K562 (cell line): ENCODE results near the gene MED15. TPM values are rescaled to one million over a fixed set of nuclear protein-coding genes. Genes with fewer than 3 reads are reported as not detected.
A peak's percentile ranks its signal among the peaks of the same experiment; 100 is the strongest.

Experiments
- MTA3 ChIP-seq: fragments of 450-650 bp; formaldehyde crosslinking; IDR thresholded peaks from 2 replicates; pipeline ENCODE4 v1.6.1; 2017; ENCODE audit warnings: mild to moderate bottlenecking, borderline replicate concordance
- SETDB1 ChIP-seq: IDR thresholded peaks from one replicate; pipeline ENCODE4 v1.6.1; 2012; ENCODE audit warnings: low read length, control low read depth, inconsistent platforms
- SLC30A9 ChIP-seq: fragments of 250-450 bp; sonication (Bioruptor Pico); IDR thresholded peaks from 2 replicates; pipeline ENCODE4 v1.8.0; 2022; ENCODE audit warnings: mild to moderate bottlenecking, moderate library complexity
- STAG1 ChIP-seq: sonication (generic); formaldehyde crosslinking; IDR thresholded peaks from 2 replicates; pipeline ENCODE4 v1.5.0; 2020; ENCODE audit warnings: missing genetic modification reagents, borderline replicate concordance
- ZNF274 ChIP-seq: IDR thresholded peaks from 2 replicates; pipeline ENCODE4 v1.6.1; 2011; ENCODE audit warnings: low read depth, mild to moderate bottlenecking, low read length, moderate library complexity, borderline replicate concordance
- ZNF507 ChIP-seq: conservative IDR thresholded peaks from 2 replicates; pipeline ENCODE4 v1.6.1; 2017; ENCODE audit warnings: missing genetic modification characterization, missing compliant biosample characterization
- polyA plus RNA-seq, 8 experiments: library from polyadenylated mRNA; depleted of rRNA in 4 of 8; stranded (reverse) in 5 of 8; unstranded in 3 of 8; fragments of >200 nt; fragmentation: Nextera tagmentation in 2 of 8; fragmentation: Illumina TruSeq in 1 of 8; extraction: Ambion mirVana in 2 of 8; extraction: Trizol in 1 of 8; gene quantifications; 2 replicates each; pipeline versions ENCODE4 v1.2.1 to v1.2.3, GENCODE V29; 2011 to 2014; ENCODE audit warnings: inconsistent platforms in 1 of 8, missing spikeins in 1 of 8
- total RNA-seq, 7 experiments: library from RNA; depleted of rRNA in 6 of 7; stranded (reverse); fragments of >200 nt in 6 of 7; fragmentation: Illumina TruSeq in 2 of 7; extraction: Trizol in 2 of 7; gene quantifications; 2 replicates each; pipeline versions ENCODE4 v1.2.1 to v1.2.3, GENCODE V29; 2011 to 2021; ENCODE audit warnings: low replicate concordance in 1 of 7
- TF ChIP-seq, protein P1 (sequence below): fragments of 450-650 bp; IDR thresholded peaks from 2 replicates; pipeline ENCODE4 v1.6.1; 2016; ENCODE audit warnings: missing biosample characterization, missing genetic modification characterization
- TF ChIP-seq, protein P2 (sequence below): sonication (generic); formaldehyde crosslinking; IDR thresholded peaks from 2 replicates; pipeline ENCODE4 v1.9.0; 2022; ENCODE audit warnings: mild to moderate bottlenecking, missing genetic modification reagents
- TF ChIP-seq, protein P3 (sequence below): fragments of 450-650 bp; formaldehyde crosslinking; IDR thresholded peaks from 2 replicates; pipeline ENCODE4 v1.4.0; 2020; ENCODE audit warnings: mild to moderate bottlenecking, moderate library complexity
- TF ChIP-seq, protein P4 (sequence below), 2 experiments: fragments of 200-800 bp in 1 of 2; sonication (Bioruptor generic) in 1 of 2; sonication (generic) in 1 of 2; formaldehyde crosslinking in 1 of 2; IDR thresholded peaks in 1 of 2; conservative IDR thresholded peaks in 1 of 2; 2 replicates each; pipeline versions ENCODE4 v1.5.0 to v1.6.1; 2016 to 2020; ENCODE audit warnings: missing compliant biosample characterization in 1 of 2, missing genetic modification characterization in 1 of 2, missing genetic modification reagents in 1 of 2
- TF ChIP-seq, protein P5 (sequence below): sonication (generic); formaldehyde crosslinking; IDR thresholded peaks from 2 replicates; pipeline ENCODE4 v1.8.0; 2022; ENCODE audit warnings: mild to moderate bottlenecking, missing genetic modification reagents

The MED15 gene
- total and polyA plus RNA-seq, 9 of the 15 experiments (the other 6 are each of a cell fraction or from before 2014, with no cell fraction given), result 4.0 to 271 (median 60.1) TPM

DNA sequence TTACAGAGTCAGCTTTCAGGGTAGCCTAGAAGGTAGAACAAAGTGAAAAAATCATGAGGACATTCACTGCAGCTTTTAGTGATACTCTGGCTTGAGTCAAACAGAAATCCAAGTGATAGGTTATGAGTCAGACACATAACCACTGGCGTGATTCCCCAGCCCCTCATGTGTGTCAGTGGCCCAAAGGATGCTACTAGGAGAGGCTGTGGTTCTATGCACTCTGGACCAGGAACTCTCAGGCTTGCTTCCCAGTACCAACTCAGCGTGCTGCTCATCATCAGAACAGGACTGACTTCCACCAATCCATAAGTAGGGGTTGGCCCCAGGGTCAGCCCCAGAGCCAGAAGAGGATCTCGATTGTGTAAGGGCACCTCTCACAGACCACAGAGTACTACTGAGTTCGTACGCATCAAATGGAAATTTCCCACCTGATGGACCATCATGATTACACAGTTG is 116.8 kb downstream of the MED15 start (continued):
- TF ChIP-seq, protein P1, sequence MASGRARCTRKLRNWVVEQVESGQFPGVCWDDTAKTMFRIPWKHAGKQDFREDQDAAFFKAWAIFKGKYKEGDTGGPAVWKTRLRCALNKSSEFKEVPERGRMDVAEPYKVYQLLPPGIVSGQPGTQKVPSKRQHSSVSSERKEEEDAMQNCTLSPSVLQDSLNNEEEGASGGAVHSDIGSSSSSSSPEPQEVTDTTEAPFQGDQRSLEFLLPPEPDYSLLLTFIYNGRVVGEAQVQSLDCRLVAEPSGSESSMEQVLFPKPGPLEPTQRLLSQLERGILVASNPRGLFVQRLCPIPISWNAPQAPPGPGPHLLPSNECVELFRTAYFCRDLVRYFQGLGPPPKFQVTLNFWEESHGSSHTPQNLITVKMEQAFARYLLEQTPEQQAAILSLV (tag), result no peak
- TF ChIP-seq, protein P2, sequence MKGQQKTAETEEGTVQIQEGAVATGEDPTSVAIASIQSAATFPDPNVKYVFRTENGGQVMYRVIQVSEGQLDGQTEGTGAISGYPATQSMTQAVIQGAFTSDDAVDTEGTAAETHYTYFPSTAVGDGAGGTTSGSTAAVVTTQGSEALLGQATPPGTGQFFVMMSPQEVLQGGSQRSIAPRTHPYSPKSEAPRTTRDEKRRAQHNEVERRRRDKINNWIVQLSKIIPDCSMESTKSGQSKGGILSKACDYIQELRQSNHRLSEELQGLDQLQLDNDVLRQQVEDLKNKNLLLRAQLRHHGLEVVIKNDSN, result 0 out of 2 replicates have a peak, but pooled peaks have one; percentile 36
- no peak for TF ChIP-seq ZNF507 (tag)
- TF ChIP-seq, protein P3, sequence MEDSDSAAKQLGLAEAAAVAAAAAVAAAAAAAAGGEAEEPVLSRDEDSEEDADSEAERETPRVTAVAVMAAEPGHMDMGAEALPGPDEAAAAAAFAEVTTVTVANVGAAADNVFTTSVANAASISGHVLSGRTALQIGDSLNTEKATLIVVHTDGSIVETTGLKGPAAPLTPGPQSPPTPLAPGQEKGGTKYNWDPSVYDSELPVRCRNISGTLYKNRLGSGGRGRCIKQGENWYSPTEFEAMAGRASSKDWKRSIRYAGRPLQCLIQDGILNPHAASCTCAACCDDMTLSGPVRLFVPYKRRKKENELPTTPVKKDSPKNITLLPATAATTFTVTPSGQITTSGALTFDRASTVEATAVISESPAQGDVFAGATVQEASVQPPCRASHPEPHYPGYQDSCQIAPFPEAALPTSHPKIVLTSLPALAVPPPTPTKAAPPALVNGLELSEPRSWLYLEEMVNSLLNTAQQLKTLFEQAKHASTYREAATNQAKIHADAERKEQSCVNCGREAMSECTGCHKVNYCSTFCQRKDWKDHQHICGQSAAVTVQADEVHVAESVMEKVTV (CRISPR knock-in tag), result no peak
- TF ChIP-seq STAG1 (CRISPR knock-in tag), result peak; percentile 45; the same call in 1 of the 2 replicates
- TF ChIP-seq SLC30A9 (CRISPR knock-in tag), result no peak
- peak; percentile 58 for TF ChIP-seq SETDB1
- no peak for TF ChIP-seq MTA3
- no peak for TF ChIP-seq ZNF274
- TF ChIP-seq, protein P4, sequence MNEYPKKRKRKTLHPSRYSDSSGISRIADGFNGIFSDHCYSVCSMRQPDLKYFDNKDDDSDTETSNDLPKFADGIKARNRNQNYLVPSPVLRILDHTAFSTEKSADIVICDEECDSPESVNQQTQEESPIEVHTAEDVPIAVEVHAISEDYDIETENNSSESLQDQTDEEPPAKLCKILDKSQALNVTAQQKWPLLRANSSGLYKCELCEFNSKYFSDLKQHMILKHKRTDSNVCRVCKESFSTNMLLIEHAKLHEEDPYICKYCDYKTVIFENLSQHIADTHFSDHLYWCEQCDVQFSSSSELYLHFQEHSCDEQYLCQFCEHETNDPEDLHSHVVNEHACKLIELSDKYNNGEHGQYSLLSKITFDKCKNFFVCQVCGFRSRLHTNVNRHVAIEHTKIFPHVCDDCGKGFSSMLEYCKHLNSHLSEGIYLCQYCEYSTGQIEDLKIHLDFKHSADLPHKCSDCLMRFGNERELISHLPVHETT (CRISPR knock-in tag; conservative IDR thresholded peaks at IDR 0.05 in 1 of 2, IDR thresholded peaks at IDR 0.05 in 1 of 2), result no peak
- TF ChIP-seq, protein P5, sequence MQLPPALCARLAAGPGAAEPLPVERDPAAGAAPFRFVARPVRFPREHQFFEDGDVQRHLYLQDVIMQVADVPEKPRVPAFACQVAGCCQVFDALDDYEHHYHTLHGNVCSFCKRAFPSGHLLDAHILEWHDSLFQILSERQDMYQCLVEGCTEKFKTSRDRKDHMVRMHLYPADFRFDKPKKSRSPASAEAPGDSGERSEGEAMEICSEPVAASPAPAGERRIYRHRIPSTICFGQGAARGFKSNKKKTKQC (CRISPR knock-in tag), result no peak
